Stimulated activated CD4-positive, alpha-beta T cell treated with anti-CD3 and anti-CD28 coated beads, Interleukin-12 subunit alpha, Interleukin-12 subunit beta, amount 100 ng/mL, for 4 hours (primary cell): ENCODE measurements around the gene BCLAF1.

ENCODE experiments used
- DNase-seq: peaks from one replicate; pipeline ENCODE4 v3.0.0-alpha.2; 2020

Gene BCLAF1, protein sequence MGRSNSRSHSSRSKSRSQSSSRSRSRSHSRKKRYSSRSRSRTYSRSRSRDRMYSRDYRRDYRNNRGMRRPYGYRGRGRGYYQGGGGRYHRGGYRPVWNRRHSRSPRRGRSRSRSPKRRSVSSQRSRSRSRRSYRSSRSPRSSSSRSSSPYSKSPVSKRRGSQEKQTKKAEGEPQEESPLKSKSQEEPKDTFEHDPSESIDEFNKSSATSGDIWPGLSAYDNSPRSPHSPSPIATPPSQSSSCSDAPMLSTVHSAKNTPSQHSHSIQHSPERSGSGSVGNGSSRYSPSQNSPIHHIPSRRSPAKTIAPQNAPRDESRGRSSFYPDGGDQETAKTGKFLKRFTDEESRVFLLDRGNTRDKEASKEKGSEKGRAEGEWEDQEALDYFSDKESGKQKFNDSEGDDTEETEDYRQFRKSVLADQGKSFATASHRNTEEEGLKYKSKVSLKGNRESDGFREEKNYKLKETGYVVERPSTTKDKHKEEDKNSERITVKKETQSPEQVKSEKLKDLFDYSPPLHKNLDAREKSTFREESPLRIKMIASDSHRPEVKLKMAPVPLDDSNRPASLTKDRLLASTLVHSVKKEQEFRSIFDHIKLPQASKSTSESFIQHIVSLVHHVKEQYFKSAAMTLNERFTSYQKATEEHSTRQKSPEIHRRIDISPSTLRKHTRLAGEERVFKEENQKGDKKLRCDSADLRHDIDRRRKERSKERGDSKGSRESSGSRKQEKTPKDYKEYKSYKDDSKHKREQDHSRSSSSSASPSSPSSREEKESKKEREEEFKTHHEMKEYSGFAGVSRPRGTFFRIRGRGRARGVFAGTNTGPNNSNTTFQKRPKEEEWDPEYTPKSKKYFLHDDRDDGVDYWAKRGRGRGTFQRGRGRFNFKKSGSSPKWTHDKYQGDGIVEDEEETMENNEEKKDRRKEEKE

DNA sequence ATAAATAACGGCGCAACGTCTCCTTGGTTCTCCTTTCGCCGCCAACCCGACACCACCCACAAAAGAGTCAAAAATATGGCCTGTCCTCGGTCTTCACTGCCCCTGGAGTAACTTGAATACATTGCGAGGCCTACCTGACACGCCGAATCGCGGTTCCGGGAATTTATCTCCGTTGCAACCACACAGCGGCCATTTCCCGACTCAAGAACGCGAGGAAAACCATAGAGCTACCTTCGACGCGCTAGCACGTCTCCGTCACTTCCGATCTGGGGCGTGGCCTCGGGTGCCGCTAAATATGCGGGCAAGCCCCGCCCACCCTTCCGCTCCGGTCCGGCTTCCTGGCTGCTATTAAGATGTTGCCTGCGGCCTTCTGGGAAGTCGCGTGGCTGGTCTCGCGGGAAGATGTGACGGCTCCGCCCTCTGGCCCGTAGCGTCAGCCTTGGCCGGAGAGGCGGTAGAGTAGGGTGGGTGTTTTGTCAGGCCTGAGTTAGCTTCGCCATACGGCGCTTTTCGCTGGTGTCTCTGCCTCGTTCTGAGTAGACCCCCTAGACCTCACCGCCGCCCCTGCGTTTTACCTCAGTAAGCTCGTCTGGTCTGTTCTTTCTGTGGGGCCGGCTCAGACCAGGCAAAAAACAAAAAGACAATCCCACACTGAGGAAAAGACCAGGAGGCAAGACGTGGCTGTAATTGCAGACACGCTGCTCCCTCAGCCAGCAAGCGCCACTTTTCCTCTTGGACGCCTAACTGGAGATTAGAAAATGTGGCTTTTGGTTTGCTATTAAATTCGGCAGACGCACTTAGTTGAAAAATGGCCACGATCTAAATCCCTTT is at the start of gene BCLAF1:
BCLAF1 (minus strand) TSS at position 268 of the 831 bp plus-strand sequence. CDS start 9,980 bp downstream, outside the sequence.
- peak; percentile 98 for DNase-seq

DNA sequence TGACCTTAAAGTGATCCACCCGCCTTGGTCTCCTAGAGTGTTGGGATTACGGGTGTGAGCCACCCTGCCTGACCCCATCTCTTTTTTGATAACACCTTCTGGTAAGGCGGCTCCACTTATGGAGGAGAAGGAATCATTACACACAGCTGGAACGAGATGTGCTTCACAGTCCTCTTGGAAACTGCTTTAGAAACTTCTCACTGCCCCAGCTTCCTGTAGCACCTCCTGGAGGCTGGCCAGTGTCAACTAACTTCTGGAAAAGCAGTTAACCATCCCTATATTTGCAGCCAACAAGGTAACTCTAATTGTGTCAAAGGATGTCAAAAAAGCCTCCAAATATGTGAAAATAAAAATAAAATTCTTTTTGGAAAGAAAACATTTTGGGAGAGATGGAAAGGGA is 48.8 kb upstream of the BCLAF1 start:
- no peak for DNase-seq

DNA sequence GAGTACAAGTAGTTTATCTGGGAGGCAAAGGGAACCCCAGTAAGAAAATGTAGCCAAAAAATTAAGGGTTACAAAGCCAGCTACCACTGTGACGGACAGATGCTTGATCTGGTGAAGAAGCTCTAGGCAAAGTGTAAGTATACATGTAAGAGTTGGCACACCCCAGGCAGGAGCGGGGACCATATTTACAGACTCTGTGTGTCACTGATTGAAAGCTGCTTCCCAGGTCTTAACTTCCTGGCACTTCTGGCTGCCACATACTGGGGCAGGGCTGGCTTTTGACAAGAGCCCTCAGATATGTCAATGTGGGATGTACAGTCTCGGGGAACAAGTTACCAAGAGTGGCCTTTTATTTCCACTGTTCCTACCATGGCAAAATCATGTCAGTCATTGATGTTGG is 48.0 kb upstream of the BCLAF1 start:
- DNase-seq, result no peak

DNA sequence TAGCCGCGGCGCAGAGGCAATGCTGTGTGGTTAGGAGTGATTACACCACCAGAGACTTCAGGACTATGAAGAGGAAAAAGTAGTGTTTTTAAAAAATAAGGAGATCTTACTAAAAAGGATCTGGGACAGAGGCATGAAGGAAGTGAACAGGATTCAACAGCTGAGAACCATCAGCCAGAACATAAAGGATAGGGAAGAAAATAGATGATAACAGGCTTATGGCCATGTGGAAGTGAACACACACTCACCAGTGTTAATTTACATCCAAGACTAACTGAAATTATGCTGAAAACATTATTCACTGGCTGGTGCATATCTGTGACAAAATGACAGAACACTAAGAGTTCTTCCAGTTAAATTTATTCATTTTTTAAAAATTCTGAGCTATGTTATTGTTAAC is 47.5 kb upstream of the BCLAF1 start:
- DNase-seq, result no peak

DNA sequence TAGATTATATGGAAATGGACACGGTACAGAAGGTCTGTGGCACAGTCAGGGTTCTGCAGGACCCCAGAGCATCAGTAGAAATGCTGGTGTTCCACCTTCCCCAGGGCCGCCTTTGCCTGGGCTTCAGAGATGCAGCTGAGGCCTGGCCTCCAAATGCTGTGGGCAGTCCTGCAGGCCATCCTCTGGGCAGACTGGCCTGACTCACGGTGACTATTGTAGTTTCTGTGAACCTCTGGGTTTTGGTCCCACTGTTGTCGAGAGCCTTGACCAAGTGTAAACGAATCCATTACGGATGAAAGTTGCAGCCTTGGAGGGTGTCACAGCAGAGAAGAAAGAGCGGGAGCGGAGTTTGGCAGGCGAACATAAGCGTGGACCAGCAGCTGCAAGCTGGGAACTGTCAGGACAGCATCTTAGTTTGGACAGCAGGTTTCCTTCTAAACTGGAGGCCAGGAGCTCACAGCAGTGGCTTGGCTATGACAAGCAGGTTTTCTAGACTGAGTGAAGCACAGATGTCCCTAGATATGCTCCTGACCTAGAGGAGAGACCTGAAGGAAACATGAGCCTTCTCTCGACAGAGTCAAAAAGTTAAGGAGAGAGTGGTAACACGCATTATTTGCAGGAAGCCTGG is 46.2 kb upstream of the BCLAF1 start:
- DNase-seq, result no peak

DNA sequence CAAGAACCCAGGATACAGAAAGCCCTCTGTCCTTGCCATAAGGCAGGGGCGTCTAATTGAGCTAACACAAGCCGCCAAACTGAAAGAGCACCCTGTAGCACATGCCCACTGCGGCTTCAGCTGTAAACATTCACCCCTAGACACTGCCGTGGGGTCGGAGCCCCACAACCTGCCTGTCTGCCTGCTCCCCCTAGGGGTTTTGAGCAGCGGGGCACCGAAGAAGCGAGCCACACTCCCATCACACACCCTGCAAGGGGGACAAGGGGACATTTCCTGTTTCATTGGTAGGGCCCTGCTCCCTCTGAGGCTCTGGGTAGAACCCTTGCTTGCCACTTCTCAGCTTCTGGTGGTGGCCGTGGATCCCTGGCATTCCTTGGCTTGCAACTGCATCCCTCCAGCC is 45.2 kb upstream of the BCLAF1 start:
- no peak for DNase-seq

DNA sequence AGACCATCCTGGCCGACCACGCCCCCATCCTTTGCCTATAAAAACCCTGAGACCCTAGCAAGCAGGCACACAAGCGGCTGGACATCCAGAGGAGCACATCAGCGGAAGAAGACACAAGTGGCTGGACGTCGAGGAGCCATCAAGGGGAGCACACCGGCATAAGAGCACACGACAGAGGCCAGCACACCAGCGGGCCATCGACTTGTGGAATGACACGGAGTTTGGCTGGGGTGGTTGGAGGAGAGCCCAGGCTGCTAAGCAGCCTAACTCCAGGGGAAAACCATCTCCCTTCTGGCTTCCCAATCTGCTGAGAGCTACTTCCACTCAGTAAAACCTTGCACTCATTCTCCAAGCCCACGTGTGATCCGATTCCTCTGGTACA is 44.8 kb upstream of the BCLAF1 start:
- no peak for DNase-seq

DNA sequence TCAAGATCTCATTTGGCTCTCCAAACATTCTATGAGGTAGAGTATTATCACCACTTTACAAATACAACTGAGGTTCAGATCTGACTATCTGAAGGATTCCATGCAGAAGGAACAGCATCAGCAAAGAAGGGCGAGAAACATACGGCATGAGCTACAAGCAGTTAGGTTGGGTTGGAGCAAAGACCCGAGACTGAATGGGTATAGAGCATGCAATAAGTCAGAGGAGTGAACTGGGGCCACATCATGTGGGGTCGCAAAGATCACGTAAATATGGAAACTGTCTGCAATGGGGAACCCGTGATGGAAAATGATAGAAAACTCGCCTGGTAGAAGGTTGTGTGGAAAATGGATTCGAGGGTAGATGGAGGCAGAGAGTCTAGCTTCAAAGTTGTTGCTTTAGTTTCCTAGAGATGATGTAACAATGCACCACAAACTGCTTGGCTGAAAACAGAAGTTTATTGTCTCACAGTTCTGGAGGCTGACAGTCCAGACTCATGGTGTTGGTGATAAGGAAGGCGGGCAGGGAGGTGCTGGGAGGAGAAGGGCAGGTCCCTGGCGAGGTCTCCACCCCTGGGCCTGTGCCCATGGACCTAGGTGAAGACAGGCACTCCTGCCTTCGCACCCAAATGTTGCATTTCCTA is 44.3 kb upstream of the BCLAF1 start:
- no peak for DNase-seq

DNA sequence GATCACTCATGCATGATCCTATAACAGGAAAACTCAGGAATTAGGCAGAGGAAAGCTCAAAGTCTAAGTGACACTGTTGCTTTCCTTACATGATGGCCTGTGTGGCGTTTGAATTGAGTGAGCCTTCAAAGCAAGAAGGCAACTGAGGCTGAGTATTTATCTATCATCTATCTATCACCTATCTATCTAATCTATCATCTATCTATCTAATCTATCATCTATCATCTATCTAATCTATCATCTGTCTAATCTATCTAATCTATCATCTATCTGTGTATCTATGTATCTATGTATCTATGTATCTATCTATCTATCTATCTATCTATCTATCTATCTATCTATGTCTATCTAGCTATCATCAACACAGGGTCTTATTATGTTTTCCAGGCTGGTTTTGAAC is 41.8 kb upstream of the BCLAF1 start:
- DNase-seq, result no peak

DNA sequence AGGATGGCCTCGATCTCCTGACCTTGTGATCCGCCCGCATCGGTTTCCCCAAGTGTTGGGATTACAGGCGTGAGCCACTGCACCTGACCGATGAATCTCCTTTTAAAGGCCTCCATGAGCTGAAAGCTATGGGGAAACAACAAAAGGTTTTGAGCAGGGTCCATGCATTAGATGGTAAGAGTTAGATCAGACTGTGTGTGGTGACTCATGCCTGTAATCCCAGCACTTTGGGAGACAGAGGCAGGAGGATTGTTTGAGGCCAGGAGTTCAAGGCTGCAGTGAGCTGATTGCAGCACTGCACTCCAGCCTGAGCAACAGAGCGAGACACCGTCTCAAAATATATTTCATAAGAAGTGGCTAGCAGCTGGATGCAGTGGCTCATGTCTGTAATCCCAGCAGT is 41.0 kb upstream of the BCLAF1 start:
- DNase-seq, result no peak

DNA sequence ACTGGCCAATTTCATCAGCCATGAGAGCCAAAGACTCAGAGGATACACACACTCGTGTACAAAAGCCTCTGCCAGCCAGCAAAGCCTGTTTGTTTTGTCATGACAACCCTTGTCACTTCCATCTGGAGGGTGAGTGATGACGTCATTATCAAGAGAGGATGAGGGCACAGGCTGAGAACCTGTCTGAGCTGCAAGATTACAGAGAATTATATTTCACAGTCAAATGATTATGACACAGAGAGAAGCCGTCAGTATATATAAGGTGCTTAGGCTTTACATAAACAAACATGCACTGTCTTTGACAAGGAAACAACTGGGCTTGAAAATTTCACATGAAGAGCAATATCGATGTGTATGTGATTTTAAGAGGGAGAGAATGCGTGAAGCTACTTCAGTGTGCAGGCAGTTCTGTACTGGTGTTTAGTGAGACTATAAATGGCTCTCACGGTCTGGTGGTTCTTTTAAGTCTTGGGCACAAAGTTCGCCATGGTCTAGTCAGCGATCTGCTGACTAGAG is 36.5 kb upstream of the BCLAF1 start:
- no peak for DNase-seq

DNA sequence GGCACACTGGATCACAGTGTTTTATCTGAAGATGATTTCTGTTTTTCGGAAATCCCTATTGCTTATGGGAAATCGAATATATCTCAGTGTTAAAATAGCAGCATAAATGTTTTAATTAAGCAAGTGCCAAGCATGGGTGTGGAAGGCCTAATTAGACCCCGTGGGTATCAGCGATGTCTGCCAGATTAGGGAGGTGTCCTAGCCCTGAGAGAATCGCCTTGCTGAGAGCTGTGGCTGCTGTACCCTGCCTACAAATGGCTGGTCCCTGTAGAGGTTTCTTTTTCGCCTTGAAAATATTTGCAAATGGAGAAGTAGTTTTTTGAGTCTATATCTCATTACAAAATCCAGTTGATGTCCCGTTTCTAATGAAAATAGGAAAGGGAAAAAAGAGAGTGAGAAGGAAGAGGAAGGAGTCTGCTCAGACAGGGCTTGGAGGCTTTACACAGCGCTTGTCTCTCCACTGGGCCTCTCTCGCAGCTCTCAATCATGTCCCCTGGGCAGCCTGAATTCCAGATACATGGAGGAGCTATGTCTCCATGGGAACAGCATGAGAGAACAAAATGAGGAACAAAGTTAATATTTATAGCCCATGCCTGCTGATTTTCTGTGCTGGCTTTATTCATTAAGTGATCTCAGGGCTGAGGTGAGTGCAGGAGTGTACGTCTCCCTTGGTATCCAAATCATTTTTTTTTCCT is 35.2 kb upstream of the BCLAF1 start:
- no peak for DNase-seq

DNA sequence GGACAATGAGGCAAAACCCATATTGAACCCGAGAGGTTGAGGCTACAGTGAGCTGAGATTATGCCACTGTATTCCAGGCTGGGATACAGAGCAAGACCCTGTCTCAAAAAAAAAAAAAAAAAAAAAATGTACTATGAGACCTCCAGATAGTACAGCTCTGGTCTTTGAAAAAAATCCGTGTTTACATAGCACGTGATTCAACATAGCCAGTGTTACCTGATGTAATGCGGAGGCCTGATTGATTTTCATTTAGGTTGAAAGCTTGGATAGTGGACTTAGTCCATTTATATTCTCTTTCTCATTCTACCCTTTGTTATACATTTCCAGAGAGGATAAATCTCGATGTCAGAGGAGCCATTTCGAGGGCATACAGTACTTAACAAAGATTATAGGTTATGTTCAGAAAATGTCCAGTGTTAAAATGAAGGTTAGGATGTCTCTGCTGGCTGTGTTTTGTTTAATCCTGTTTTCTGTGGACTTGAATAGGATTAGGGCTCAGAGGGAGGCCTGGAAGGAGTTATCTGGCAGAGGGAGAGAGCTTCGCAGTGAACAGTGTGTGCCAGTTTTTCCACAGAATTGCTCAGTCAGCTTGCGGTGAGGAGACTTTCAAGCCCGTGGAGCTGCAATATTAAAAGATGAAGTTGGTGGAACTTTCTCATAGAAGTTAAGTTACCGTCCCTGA is 33.9 kb upstream of the BCLAF1 start:
- no peak for DNase-seq

DNA sequence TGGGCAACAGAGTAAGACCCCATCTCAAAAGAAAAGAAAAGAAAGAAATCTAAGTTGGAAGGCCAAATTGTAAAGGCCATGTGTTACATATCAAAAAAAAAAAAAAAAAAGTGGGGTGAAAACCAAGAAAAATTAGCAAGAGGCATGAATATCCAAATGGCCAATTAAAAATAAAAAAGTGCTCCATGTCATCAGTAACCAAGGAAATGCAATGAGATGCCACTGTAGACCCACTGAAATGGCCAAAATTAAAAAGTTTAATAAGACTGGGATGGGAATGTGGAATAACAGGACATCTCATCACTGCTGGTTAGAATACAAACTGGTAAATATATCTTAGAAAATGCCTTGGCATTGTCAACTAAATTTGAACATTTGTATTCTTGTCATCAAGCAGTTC is 30.1 kb upstream of the BCLAF1 start:
- DNase-seq, result no peak

DNA sequence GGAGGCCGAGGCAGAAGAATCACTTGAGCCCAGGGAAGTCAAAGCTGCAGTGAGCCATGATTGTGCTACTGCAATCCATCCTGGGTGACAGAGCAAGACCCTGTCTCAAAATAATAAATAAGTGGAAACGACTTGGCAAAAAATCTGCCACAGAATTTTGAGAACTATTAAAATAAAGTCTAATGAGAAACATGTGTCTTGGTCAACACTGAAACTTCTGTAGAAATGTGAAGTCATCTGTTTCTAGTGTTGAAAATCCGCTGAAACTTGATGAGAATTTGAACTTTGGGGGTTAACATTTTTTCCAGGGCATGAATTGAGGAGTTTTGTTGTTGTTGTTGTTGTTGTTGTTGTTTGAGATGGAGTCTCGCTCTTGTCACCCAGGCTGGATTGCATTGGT is 29.0 kb upstream of the BCLAF1 start:
- DNase-seq, result no peak

DNA sequence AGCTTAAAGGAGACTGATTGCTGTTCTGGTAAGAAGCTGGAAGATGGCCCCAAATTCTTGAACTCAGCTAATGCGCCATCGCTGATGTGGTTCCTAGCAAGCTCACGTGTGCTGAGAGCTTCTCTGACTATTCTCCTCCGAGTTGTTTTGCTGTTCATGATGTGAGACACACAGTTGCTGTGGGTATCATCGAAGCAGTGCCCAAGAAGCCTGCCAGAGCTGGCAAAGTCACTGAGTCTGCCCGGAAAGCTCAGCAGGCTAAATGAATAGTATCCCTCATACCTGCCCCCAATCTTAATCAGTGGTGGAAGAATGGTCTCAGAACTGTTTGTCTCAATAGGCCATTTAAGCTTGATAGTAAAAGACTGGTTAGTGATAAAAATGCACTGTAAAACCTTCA is 28.3 kb upstream of the BCLAF1 start:
- DNase-seq, result no peak

DNA sequence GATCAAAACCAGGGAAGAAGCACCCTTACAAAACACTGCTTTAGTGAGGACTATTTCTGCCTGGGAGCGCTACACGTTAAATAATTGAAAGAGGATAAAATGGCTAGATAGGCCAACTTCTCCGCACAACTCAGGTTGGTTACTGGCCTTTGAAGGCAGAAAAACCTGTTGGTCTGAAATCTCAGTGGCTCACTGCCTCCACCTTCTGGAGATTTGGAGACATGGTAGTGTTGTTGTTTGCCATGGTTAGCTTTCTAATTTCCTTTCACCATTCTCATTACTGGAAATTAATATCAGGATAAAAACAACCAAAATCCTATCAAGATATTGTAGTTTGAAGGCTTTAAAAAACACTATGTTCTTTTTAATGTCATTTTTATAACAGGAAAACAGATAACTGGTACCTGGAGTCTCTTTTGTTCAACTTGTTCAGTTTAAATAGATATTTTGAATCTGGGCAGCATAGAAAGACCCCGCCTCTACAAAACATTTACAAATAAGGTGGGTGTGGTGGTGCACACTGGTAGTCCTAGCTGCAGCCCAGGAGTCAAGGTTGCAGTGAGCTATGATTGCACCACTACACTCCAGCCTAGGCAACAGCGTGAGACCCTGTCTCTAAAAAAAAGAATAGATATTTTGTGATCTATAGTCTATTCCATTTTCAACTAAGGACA is 27.5 kb upstream of the BCLAF1 start:
- DNase-seq, result peak; percentile 31

DNA sequence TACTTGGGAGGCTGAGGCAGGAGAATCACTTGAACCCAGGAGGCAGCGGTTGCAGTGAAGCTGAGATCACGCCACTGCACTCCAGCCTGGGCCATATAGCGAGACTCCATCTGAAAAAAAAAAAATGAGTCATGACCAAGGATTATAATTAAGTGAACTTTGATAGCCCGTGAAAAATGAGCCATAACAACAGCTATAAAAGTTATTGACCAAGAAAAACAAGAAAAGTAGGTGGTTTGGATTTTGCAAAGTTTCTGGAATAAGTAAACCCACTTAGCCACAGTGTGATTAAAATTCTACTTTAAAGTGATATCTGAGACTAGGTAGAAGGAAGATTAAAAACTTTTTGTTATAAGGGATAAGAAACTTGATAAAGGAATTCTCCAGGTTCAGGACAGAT is 25.9 kb upstream of the BCLAF1 start:
- no peak for DNase-seq

DNA sequence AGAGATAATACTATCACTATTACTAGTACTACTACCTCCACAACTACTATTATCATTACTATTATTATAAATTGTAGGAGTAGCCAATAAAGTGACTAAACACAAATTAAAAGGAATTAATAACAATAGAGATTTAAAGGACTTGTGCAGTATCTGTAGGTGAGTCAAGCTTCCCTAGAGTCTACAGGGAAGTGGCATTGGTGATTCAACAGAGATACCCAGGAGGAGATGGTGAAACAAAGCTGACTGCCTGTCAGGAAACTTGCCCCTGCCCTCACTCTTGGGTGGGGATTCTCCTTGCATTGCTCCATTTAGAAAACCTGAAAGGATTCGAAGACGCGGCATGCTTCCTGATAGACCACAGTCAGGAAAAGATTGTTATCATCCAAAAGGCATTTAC is 23.3 kb upstream of the BCLAF1 start:
- DNase-seq, result no peak

DNA sequence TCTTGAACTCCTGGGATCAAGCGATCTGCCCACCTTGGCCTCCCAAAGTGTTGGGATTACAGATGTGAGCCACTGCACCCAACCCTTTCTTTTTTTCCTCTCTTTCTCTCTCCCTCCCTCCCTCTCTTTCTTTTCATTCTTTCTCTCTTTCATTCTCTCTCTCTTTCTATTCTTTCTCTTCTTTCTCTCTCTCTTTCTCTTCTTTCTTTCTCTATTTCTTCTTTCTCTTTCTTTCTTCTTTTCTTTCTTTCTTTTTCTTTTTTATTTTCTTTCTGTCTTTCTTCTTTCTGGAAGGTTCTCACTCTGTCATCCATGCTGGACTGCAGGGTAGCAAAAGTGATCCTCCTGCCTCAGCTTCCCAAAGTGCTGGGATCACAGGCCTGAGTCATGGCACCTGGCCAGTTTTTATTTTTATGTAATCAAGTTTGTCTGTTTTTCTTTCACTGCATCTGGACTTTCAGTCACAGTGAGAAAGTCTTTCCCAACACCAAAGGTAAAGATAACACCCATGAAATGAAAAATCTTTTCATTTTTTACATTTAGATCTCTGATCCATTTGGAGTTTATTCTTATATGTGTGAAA is 20.2 kb upstream of the BCLAF1 start:
- no peak for DNase-seq
